HCT116 (cell line): ENCODE data around the gene KNSTRN. TPM values are rescaled to one million over a fixed set of nuclear protein-coding genes. Genes with fewer than 3 reads are reported as not detected.

Experiments
- ATAC-seq: fragments of 200-7000 bp; cut with Tn5 transposase; 2 replicates; pipeline ENCODE4 v1.9.1; 2020; ENCODE audit warnings: mild to moderate bottlenecking, moderate library complexity
- BruUV-seq: library from RNA; stranded (reverse); fragments of 400-500 nt; replicated peaks from 2 replicates; lab custom pipeline; 2021; lab: Mats Ljungman, UMichigan
- CTCF ChIA-PET: fragments of 300-600 bp; sonication (Branson Sonifier 250); formaldehyde crosslinking; loops from one replicate; lab custom pipeline; 2021; ENCODE audit warnings: antibody characterized with exemption; lab: Charles Lee
- POLR2A ChIA-PET: fragments of 300-600, 350-600 bp; sonication (Branson Sonifier 250); formaldehyde crosslinking; loops from one replicate; lab custom pipeline; 2021; ENCODE audit warnings: antibody characterized with exemption; lab: Charles Lee
- RAD21 ChIA-PET, 2 experiments: fragments of 300-600 bp; sonication (Branson Sonifier 250); formaldehyde crosslinking; loops; one replicate each; lab custom pipeline; 2023; ENCODE audit warnings: low total read pairs in 2 of 2; ENCODE audit not compliant: uncharacterized antibody in 2 of 2, unreplicated experiment in 2 of 2, low non-redundant PET in 1 of 2; lab: Charles Lee
- DNase-seq: peaks from one replicate; pipeline ENCODE4 v3.0.0-alpha.2; 2010; ENCODE audit warnings: low read depth, low spot score
- H2AFZ ChIP-seq: fragments of 200-600 bp; shearing (Covaris generic), sonication (generic); 2 replicates; pipeline ENCODE4 v1.6.1; 2017; ENCODE audit warnings: low read depth, mixed run types, mixed read lengths, antibody characterized with exemption, low read length; ENCODE audit not compliant: poor library complexity, severe bottlenecking
- H3K27ac ChIP-seq: 2 replicates; pipeline ENCODE4 v1.5.1; 2012; ENCODE audit warnings: low read depth, low read length
- H3K27me3 ChIP-seq: fragments of 200-600 bp; sonication (generic); 2 replicates; pipeline ENCODE4 v1.6.1; 2016; ENCODE audit warnings: mixed run types, low read length, mixed read lengths; ENCODE audit not compliant: insufficient read depth
- H3K36me3 ChIP-seq, 2 experiments: fragments of 200-500 bp in 1 of 2; fragments of 200-600 bp in 1 of 2; sonication (Bioruptor generic) in 1 of 2; sonication (generic) in 1 of 2; 2 replicates each; pipeline versions ENCODE4 v1.5.1 to v1.6.1; 2014 to 2016; ENCODE audit warnings: low read length in 2 of 2, inconsistent platforms in 1 of 2, mixed read lengths in 1 of 2, mixed run types in 1 of 2; ENCODE audit not compliant: insufficient read depth in 2 of 2, control insufficient read depth in 1 of 2
- H3K4me1 ChIP-seq, 2 experiments: fragments of 200-600 bp in 1 of 2; sonication (generic) in 1 of 2; 2 replicates each; pipeline versions ENCODE4 v1.5.1 to v1.6.1; 2012 to 2017; ENCODE audit warnings: low read length in 2 of 2, inconsistent platforms in 1 of 2, mild to moderate bottlenecking in 1 of 2, mixed read lengths in 1 of 2, mixed run types in 1 of 2, moderate library complexity in 1 of 2; ENCODE audit not compliant: insufficient read depth in 2 of 2, control insufficient read depth in 1 of 2
- H3K4me2 ChIP-seq: fragments of 200-600 bp; sonication (generic); 2 replicates; pipeline ENCODE4 v1.6.1; 2017; ENCODE audit warnings: mixed run types, low read length, mixed read lengths
- H3K4me3 ChIP-seq, 2 experiments: fragments of 200-600 bp in 1 of 2; sonication (generic) in 1 of 2; replicated peaks in 1 of 2; 2 replicates each; pipeline ENCODE4 v1.5.1; 2011 to 2016; ENCODE audit warnings: low read length in 2 of 2, control low read depth in 1 of 2, low read depth in 1 of 2, mild to moderate bottlenecking in 1 of 2, mixed read lengths in 1 of 2, mixed run types in 1 of 2
- H3K79me2 ChIP-seq: fragments of 200-600 bp; sonication (generic); 2 replicates; pipeline ENCODE4 v1.6.1; 2017; ENCODE audit warnings: mild to moderate bottlenecking, mixed run types, low read length, moderate library complexity, mixed read lengths; ENCODE audit not compliant: insufficient read depth
- H3K9ac ChIP-seq: fragments of 200-600 bp; sonication (generic); 2 replicates; pipeline ENCODE4 v1.6.1; 2016; ENCODE audit warnings: low read length, mixed read lengths
- H3K9me2 ChIP-seq: fragments of 200-600 bp; sonication (generic), shearing (Covaris generic); 2 replicates; pipeline ENCODE4 v1.6.1; 2017; ENCODE audit warnings: mixed run types, mild to moderate bottlenecking, moderate library complexity; ENCODE audit not compliant: insufficient read depth
- H3K9me3 ChIP-seq, 2 experiments: fragments of 200-500 bp in 1 of 2; fragments of 200-600 bp in 1 of 2; sonication (Bioruptor generic) in 1 of 2; sonication (generic) in 1 of 2; 2 replicates each; pipeline ENCODE4 v1.6.1; 2014 to 2017; ENCODE audit warnings: low read length in 2 of 2, mixed read lengths in 2 of 2, inconsistent platforms in 1 of 2, low read depth in 1 of 2, mild to moderate bottlenecking in 1 of 2, mixed run types in 1 of 2, moderate library complexity in 1 of 2; ENCODE audit not compliant: control insufficient read depth in 1 of 2, insufficient read depth in 1 of 2
- H4K20me1 ChIP-seq: fragments of 200-600 bp; sonication (generic), shearing (Covaris generic); 2 replicates; pipeline ENCODE4 v1.6.1; 2017; ENCODE audit warnings: mixed run types, mild to moderate bottlenecking, moderate library complexity; ENCODE audit not compliant: insufficient read depth
- CTCF ChIP-seq, 3 experiments: fragments of 200-600 bp in 1 of 3; sonication (generic) in 1 of 3; IDR thresholded peaks in 2 of 3; conservative IDR thresholded peaks in 1 of 3; 2 replicates each; pipeline ENCODE4 v1.5.1; 2012 to 2017; ENCODE audit warnings: low read depth in 2 of 3, low read length in 2 of 3, antibody characterized with exemption in 1 of 3, borderline replicate concordance in 1 of 3, control low read depth in 1 of 3, mild to moderate bottlenecking in 1 of 3, mixed read lengths in 1 of 3, mixed run types in 1 of 3, moderate library complexity in 1 of 3; ENCODE audit not compliant: insufficient read depth in 1 of 3
- EGR1 ChIP-seq: IDR thresholded peaks from 2 replicates; pipeline ENCODE4 v1.6.1; 2012; ENCODE audit warnings: low read depth
- ELF1 ChIP-seq: IDR thresholded peaks from 2 replicates; pipeline ENCODE4 v1.6.1; 2012; ENCODE audit warnings: low read depth, borderline replicate concordance
- EZH2 ChIP-seq: fragments of 200-600 bp; sonication (generic); IDR thresholded peaks from 2 replicates; pipeline ENCODE4 v1.6.1; 2017; ENCODE audit warnings: antibody characterized with exemption, mixed run types
- EZH2phosphoT487 ChIP-seq: fragments of 200-600 bp; IDR thresholded peaks from 2 replicates; pipeline ENCODE4 v1.6.1; 2018; ENCODE audit warnings: antibody characterized with exemption, borderline replicate concordance
- FOSL1 ChIP-seq: IDR thresholded peaks from 2 replicates; pipeline ENCODE4 v1.6.1; 2012; ENCODE audit warnings: low read depth
- JUND ChIP-seq: IDR thresholded peaks from 2 replicates; pipeline ENCODE4 v1.6.1; 2012
- POLR2A ChIP-seq: IDR thresholded peaks from 2 replicates; pipeline ENCODE4 v1.7.0; 2011; ENCODE audit warnings: borderline replicate concordance; ENCODE audit not compliant: insufficient read depth, insufficient read length; ENCODE audit errors: extremely low read depth
- POLR2AphosphoS5 ChIP-seq: IDR thresholded peaks from 2 replicates; pipeline ENCODE4 v1.6.1; 2011; ENCODE audit warnings: mild to moderate bottlenecking, low read depth, low read length, moderate library complexity
- RAD21 ChIP-seq: IDR thresholded peaks from 2 replicates; pipeline ENCODE4 v1.6.1; 2012; ENCODE audit warnings: low read depth, mild to moderate bottlenecking
- REST ChIP-seq: IDR thresholded peaks from 2 replicates; pipeline ENCODE4 v1.6.1; 2012; ENCODE audit warnings: low read depth
- SIN3A ChIP-seq: IDR thresholded peaks from 2 replicates; pipeline ENCODE4 v1.6.1; 2012; ENCODE audit warnings: low read depth
- SP1 ChIP-seq: IDR thresholded peaks from 2 replicates; pipeline ENCODE4 v1.6.1; 2012; ENCODE audit warnings: low read depth
- TCF7L2 ChIP-seq: IDR thresholded peaks from 2 replicates; pipeline ENCODE4 v1.7.0; 2011; ENCODE audit warnings: borderline replicate concordance, inconsistent platforms; ENCODE audit not compliant: insufficient read depth, insufficient read length; ENCODE audit errors: extremely low read depth
- YY1 ChIP-seq: IDR thresholded peaks from 2 replicates; pipeline ENCODE4 v1.6.1; 2011; ENCODE audit warnings: low read length, low read depth, moderate library complexity, mild to moderate bottlenecking; ENCODE audit not compliant: insufficient replicate concordance; ENCODE audit errors: extremely low read depth
- ZFX ChIP-seq: fragments of 450-650 bp; IDR thresholded peaks from 2 replicates; pipeline ENCODE4 v1.6.1; 2017
- ZNF274 ChIP-seq: fragments of 200-500 bp; sonication (Bioruptor generic); IDR thresholded peaks from 2 replicates; pipeline ENCODE4 v1.6.1; 2014; ENCODE audit warnings: mild to moderate bottlenecking, low read depth, low read length, inconsistent platforms
- intact Hi-C: fragments of 100-400 bp; cut with micrococcal nuclease; formaldehyde crosslinking; loops from 2 replicates; pipeline ENCODE4 v1.10.0; 2022
- total RNA-seq: library from RNA; stranded (reverse); gene quantifications from one replicate; pipeline ENCODE4 v1.2.1, GENCODE V29; 2021; ENCODE audit not compliant: unreplicated experiment
- TF ChIP-seq, protein P1 (sequence below): IDR thresholded peaks from 2 replicates; pipeline ENCODE4 v1.6.1; 2012
- TF ChIP-seq, protein P2 (sequence below): IDR thresholded peaks from 2 replicates; pipeline ENCODE4 v1.6.1; 2012

The KNSTRN gene
- total RNA-seq, 1 experiment from 2014 or later = 84.1 TPM

- ChIA-PET CTCF (interaction anchor here (1.2 to 1.3 kb wide), 2 partner anchors 15 to 85 kb away, joined by 3 read pairs; no protein-coding TSS in a partner anchor), POLR2A (no interaction called here), RAD21 (no interaction called here)
- BruUV-seq = no TSS peak
- Histone ChIP-seq H2AFZ (no peak overlapping the region), H4K20me1 (no peaks in the 10 kb centered on the region), H3K36me3 (no peaks in the 10 kb centered on the region), H3K27me3 (no peaks in the 10 kb centered on the region), H3K79me2 (no peaks in the 10 kb centered on the region), H3K4me3 (no peak overlapping the region), H3K9ac (no peak overlapping the region), H3K27ac (no peak overlapping the region), H3K4me1 (peaks cover 16 to 22% of the 10 kb centered on the region in 2 experiments), H3K4me2 (no peak overlapping the region), H3K9me2 (no peaks in the 10 kb centered on the region), H3K9me3 (no peaks in the 10 kb centered on the region)
- no peak for TF ChIP-seq POLR2A
- TF ChIP-seq TCF7L2 = no peak
- no peak for TF ChIP-seq EZH2
- no peak for TF ChIP-seq ZFX
- TF ChIP-seq SP1 = no peak
- no peak for TF ChIP-seq ELF1
- TF ChIP-seq SIN3A = no peak
- TF ChIP-seq REST = no peak
- TF ChIP-seq YY1 = no peak
- TF ChIP-seq, protein P1, sequence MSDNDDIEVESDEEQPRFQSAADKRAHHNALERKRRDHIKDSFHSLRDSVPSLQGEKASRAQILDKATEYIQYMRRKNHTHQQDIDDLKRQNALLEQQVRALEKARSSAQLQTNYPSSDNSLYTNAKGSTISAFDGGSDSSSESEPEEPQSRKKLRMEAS = no peak
- no peak for TF ChIP-seq POLR2AphosphoS5
- TF ChIP-seq FOSL1 = no peak
- no peak for TF ChIP-seq JUND
- TF ChIP-seq RAD21 = no peak
- TF ChIP-seq EZH2phosphoT487 = no peak
- TF ChIP-seq EGR1 = no peak
- TF ChIP-seq, protein P2, sequence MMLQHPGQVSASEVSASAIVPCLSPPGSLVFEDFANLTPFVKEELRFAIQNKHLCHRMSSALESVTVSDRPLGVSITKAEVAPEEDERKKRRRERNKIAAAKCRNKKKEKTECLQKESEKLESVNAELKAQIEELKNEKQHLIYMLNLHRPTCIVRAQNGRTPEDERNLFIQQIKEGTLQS = no peak
- no peak for TF ChIP-seq ZNF274
- TF ChIP-seq CTCF (IDR thresholded peaks at IDR 0.05 in 2 of 3, conservative IDR thresholded peaks at IDR 0.05 in 1 of 3; ENCODE audit: borderline replicate concordance in 1 of 3, insufficient read depth in 1 of 3, low read depth in 2 of 3, low read length in 2 of 3) = no peak
- ATAC-seq = no peak
- DNase-seq = no peak
- intact Hi-C loops = loop anchor here (5.0 kb wide), 1 partner anchor 207 kb away; no protein-coding TSS in a partner anchor
Measured at GRCh38 chr15:40424483-40425115, 42.1 kb downstream of the KNSTRN start.
